GM18951 (cell line): ENCODE measurements around the gene NR6A1.

Experiments used
- POLR2A ChIP-seq: IDR thresholded peaks from 4 replicates; pipeline ENCODE4 v1.6.1; 2011; ENCODE audit warnings: mild to moderate bottlenecking; ENCODE audit not compliant: insufficient read length, insufficient read depth; ENCODE audit errors: extremely low read depth
- in situ Hi-C: fragments of 300-500 bp; cut with MboI; formaldehyde crosslinking; loops from one replicate; pipeline ENCODE4 v1.12.0; 2022; ENCODE audit warnings: low sequenced_read_pairs, mixed read lengths, inconsistent platforms; ENCODE audit not compliant: unreplicated experiment

The NR6A1 gene

GRCh38 chr9:124493794-124494479 is 277.2 kb downstream of the NR6A1 start:
- TF ChIP-seq POLR2A: no peak
- in situ Hi-C loops: no loop called here

- no peak for TF ChIP-seq POLR2A
- in situ Hi-C loops: no loop called here
These were observed 277.9 kb downstream of the NR6A1 start for GRCh38 chr9:124493218-124493617.

GRCh38 chr9:124492818-124493217 is 278.3 kb downstream of the NR6A1 start:
- TF ChIP-seq POLR2A: no peak
- in situ Hi-C loops: no loop called here

DNA sequence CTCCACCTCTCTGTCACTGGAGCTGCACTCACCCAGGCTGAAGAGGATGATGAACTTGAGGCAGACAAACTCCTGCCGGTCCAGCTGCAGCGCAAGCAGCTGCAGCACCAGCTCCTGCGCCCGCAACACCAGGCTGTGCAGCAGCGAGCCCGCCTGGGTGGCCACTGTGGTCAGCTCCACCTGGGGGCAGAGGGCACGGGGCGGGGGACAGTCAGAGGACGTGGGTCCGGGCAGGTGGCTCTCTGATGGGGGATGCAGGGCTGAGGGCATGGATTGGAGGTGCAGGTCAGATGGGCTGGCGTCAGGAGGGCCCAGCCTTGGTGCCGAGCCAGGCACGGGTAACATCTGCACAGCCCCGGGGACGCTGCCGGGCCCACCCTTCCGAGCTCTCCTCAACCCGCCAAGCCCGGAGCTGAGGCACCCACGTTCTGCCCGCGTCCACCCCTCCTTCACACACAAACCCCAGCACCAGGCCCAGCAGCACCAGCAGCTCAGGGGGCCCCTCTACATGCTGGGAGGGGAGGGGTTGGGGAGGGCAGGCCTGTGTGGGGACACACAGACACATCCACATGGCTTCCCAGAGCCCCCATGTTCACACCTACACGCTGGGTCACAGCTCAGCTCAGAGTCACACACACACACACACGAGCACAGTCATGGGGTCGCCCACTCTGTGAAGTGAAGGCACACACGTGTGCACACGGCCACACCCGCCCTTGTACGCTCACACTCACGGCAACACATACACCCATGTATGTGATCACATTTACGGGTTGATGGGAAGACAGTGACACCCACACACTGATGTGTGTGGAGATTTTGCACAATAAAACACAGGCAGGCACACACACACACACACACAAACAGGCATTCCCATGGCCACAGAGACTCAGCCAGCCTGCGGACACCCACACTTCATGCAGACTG is 279.8 kb downstream of the NR6A1 start:
- no peak for TF ChIP-seq POLR2A
- in situ Hi-C loops: no loop called here

DNA sequence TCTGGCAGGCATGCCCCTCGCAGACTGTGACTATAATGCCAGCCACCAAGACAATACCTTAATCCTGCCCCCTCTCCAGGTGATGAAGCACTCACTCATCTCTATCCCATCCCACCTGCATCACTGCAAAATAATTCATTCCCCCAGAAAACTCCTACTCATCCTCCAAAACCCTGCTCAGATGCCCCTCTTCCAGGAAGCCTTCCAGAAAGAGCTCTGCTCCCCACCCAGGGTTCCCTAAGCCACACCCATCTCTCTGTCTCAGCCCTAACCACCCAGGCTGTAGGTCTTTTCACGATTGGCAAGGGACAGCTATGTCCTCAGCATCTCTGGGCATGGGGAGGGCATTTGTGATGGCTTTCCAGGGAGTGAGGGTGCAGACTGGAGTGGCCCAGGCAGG is 281.1 kb downstream of the NR6A1 start:
- TF ChIP-seq POLR2A: no peak
- in situ Hi-C loops: no loop called here

DNA sequence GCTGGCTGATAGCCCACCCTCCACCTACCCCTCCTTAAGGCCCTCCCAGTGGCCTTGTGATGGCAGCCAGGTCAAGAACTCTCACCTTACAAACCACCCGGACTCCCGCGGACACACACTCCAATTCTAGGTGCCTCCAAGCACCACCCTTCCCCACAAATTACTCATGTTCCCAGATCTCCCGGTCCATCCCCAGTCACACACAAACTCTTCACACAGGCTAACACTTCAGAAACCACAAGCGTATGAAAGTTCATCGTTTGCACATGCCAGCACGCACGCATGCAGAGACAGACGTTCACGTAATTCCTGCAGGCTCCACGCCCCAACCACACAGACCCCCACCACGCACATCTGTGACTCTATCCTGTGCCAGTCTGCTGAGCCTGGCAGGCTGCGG is 281.9 kb downstream of the NR6A1 start:
- TF ChIP-seq POLR2A: no peak
- in situ Hi-C loops: no loop called here

DNA sequence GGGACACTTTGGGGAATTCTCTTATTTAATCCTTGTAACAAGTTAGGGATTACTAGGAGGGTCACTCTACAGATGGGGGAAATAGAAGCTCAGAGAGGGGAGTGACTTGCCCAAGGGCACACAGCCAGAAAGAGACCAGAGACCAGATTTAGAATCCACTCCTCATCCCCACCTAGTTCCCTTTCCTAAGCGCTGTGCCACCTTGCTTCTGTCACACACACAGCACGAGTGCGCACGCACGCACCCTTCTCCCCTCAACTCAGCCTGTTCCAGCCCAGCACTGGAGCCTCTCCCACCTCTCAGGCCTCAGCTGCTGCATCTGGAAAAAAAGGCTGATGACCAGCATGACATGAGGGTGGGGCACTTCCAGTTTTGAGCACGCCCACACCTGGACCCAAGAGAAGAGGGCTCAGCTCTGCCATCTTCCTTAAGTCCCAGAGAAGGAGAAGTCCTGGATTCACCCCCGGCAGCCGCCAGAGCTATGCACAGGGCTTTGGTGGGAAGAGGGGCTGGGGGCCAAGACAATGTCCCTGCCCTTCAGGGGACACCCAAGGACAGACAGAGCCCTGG is 282.4 kb downstream of the NR6A1 start:
- no peak for TF ChIP-seq POLR2A
- in situ Hi-C loops: no loop called here

- no peak for TF ChIP-seq POLR2A
- in situ Hi-C loops: no loop called here
These were observed 283.6 kb downstream of the NR6A1 start for GRCh38 chr9:124487260-124488182.

- TF ChIP-seq POLR2A: no peak
- in situ Hi-C loops: no loop called here
These were observed 284.3 kb downstream of the NR6A1 start for GRCh38 chr9:124486778-124487259.

GRCh38 chr9:124485936-124486335 is 285.2 kb downstream of the NR6A1 start:
- in situ Hi-C loops: no loop called here
- no peak for TF ChIP-seq POLR2A

GRCh38 chr9:124485201-124485600 is 285.9 kb downstream of the NR6A1 start:
- in situ Hi-C loops: no loop called here
- no peak for TF ChIP-seq POLR2A

- TF ChIP-seq POLR2A: no peak
- in situ Hi-C loops: no loop called here
These were observed 287.6 kb downstream of the NR6A1 start for GRCh38 chr9:124483481-124483880.
